A549 (cell line): Measurements from ENCODE around the gene HAUS1.

Source experiments
- CEBPB ChIP-seq, 2 experiments: fragments of >200 bp in 1 of 2; sonication (Bioruptor Twin) in 1 of 2; formaldehyde crosslinking in 1 of 2; IDR thresholded peaks; 2 replicates each; pipeline ENCODE4 v1.6.1; 2012 to 2016
- REST ChIP-seq: fragments of 200-600 bp; sonication (generic); IDR thresholded peaks from 2 replicates; pipeline ENCODE4 v1.6.1; 2016; ENCODE audit warnings: antibody characterized with exemption, mild to moderate bottlenecking, moderate library complexity

GRCh38 chr18:46134920-46135675 lies 30.9 kb downstream of the HAUS1 start:
- TF ChIP-seq REST (no peak), CEBPB (IDR thresholded peaks at IDR 0.05) (no peak)
